HG03354 (cell line): ENCODE results near the gene DHX38.
A peak's percentile ranks its signal among the peaks of the same experiment; 100 is the strongest.

Experiments
- ATAC-seq: cut with Tn5 transposase; IDR thresholded peaks from one replicate; pipeline ENCODE4 v1.9.1; 2021; ENCODE audit warnings: mild to moderate bottlenecking; ENCODE audit not compliant: unreplicated experiment, poor library complexity, severe bottlenecking

The DHX38 gene

DNA sequence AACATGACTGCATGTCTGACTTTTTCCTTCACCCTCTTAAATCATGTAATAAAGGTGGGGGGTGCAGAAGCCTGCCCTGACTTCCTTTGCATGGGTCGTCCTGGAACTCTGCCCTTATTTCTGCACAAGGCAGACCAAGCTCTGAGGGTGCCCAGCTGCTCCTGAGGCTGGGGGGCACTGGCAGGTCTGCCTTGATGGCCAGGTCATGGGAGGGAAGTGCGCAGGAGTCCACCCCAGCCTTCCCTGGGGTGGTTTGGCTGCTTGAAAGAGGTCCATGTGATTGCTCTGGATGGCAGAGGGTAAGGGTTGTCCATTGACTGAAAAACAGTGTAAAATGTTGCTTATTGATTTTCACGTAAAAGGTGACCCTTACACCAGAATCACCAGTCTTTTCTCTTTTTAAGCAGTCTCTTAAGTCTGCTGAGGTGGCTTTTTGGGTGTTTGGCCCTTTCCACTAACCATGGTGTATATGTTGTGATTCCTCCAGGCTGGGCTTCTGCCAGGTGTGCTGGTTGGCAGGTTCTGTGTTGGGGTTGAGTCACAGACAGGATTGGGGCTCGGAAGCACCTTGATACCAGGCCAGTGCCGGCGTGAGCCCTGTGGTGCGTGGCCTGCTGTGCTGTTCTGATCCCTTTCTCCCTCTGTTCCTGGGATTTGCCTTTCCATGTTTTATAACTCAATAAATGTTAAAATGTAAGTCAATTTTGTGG is 19.4 kb downstream of the DHX38 start:
- no peak for ATAC-seq

DNA sequence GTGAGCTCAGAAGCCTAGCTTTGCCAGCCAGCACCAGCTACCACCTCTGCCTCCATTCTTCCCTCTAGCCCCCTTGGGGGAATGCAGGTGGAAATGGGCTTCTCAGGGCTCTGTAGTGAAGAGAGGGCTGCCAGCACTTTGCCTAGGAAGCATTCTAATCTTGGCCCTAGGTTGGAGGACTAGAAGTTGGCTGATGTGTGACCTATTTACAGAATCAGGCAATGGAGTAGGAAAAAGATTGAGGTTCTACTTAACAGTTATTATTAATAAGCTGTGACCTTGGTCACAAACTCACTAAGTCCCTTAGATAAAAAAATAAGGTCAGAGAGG is 19.9 kb downstream of the DHX38 start:
- no peak for ATAC-seq

DNA sequence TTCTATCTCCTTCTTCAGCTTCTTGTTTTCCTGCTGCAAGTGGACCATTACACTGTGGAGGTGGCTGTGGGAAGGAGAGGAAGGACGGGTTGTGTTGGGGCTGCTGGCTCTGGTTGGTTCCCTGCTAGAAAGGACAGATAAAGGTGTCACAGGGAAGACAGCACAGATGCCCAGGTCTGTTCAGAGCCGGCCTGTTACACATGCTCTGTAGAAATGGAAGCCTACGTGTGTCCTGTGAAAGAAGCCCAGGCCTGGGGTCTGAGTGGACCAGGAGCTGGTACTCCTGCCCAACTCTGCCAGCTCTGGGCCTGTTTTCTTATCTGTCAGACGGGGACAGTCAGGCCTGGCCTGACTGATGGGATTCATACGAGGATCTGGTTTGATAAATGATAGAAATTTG is 26.4 kb downstream of the DHX38 start:
- ATAC-seq: no peak

DNA sequence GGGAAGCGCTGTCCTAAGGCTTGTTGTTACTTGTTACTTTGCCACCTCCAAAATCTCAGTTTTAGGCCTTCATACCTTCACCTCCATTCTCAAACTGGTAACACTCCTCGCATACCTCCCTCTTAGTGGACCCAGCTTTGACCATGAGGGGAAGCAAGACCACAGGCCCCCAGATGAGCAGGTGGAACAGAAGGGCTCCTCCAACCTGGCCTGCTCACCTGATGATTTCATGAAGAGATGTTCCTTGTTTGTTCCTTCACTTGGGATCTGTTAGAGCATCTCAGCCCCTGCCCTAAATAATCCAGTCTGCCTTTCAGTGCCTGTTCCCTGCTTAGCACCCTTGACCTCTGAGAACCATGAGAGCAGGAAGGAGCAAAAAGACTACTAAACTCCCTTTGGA is 28.7 kb downstream of the DHX38 start:
- no peak for ATAC-seq

DNA sequence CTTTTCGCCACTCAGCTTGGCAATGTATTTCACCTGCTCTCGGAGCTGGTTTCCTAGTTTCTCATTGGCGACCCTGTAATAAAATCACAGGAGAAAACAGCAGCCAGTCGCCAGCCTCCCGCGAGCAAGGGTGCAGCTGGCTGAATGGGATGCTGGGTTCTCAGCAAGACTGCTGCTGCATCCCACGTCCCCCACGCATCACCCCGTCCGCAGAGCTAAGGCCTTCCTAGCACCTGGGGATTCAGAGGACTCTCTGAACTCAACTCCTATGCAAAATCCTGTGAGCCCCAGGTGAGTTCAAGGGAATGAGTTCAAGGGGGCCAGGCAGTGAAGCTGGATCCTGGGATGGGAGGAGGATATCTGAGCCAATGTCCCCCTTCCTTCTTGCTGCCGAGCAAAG is 29.3 kb downstream of the DHX38 start:
- no peak for ATAC-seq

DNA sequence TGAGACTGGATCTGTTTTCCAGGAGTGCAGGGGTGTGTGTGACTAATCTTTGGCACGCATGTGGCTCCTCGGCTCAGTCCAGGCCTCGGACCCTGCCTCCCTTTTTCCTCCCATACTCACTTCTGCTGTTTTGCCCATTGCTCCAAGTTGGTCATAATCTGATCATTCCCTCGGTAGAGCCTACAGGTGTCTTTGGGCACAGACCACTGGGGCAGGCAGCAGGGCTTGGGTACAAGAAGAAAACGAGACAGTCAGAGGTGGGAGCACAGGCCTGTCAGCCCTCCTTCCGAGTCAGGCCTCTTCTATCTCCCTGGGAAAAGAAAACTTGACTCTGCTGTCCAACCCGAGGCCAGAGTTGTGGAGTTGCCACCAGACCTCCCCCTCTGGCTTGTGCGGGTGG is 29.8 kb downstream of the DHX38 start:
- no peak for ATAC-seq

DNA sequence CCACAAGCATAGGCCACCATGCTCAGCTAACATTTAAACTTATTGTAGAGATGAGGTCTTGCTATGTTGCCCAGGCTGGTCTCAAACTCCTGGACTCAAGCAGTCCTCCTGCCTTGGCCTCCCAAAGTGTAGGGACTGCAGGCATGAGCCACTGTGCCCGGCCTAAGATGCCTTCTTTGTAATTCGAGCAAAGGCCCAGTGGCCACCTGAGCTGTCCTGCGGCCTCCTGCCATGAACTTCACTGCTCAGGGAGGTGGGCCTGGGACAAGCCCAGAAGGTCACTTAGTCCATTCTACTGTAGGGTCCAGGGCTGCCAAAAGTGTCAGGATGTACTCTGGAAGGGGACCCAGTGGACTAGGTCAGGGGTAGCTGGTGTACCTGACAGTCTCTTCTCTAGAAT is 30.5 kb downstream of the DHX38 start:
- no peak for ATAC-seq

DNA sequence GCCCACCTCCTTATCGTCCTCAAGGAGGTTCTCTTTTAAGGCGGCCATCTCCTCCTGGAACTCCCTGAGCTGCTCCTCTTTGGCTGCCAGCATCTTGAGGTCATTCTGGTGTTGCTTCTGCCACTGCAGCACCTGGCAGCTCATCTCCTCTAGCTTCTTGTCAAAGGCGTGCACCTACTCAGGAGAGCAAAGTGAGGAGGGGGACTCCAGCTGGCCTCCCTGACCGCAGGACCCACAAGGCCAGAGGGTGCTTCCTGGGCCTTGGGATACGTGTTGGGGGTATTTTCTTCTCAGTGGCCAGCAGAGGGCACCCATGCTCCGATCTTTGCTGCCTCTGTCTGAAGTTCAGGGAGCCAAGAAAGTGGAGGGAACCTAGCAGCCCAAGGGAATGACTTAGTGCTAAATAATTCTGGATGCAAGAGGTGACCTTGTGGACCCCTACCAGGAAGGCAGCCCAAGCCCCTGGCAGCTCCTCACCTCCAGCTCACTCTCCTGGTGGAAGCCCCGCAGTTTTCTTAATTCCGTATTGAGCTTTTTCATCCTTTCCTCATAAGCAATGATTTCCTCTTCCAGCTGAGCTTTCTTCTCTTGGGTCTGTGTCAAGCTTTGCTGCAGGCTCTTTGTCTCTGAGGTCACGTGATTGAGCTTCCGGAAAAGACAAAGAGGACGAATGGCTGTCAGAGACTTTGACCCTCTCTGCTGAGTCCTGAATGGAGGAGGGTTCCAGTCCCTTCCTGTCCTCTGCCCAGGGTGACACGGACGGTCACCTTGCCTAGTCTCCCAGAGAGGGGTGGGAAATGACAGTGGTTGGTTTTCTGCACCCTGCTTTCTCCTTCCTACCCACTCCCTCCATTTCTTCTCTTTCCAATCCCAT is 31.4 kb downstream of the DHX38 start:
- peak; percentile 72 for ATAC-seq

DNA sequence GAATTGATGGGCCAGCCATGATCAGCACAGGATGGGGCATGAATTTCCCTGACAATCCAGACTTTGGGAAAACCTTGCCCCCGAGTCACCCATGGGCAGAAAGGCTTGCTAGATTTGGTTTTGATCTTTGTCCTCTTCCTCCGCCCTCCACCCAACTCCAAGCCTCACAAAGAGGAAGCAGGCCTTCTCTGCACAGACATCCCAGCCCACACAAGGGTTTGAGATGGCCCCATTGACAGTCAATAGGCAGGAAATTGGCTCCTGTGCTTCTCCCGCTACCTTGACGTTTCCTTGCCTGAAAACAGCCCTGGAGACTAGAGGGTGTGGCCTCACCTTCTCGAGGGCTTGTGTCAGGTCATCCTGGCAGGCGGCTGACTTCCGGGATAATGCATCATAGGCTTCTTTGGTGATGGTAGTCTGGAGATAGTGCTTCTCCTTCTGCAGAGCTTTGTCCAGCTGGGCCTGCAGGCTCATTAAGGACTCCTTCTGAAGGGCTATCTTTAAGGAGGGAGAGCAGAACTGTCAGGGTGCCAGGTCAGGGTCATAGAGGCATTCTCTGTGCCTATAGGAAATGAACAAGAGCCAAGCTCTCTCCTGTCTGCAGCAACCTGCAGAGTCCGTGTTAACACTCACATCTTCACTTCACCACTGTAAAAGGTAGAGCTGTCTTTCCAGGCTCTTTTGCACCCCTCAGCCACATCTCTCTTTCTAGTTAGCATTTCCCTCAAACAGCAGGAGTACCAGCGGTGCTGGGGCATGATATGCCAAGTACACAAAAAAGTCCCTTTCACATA is 32.2 kb downstream of the DHX38 start:
- ATAC-seq: no peak

DNA sequence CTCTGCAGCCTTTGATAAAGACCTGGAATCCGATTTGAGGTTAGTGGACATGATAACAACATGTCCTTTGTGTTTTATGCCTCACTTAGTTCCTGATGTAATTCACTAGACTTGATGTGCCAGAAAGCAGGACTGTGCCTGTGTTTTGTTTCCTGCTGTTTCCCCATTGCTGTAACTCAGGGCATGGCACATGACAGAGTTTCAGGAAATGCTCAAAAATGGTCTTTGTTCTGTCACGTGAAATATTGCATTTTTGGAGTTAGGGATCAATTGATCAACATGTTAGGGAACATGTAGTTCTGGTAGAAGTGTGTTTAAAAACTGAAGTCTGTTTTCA is 32.8 kb downstream of the DHX38 start:
- no peak for ATAC-seq

DNA sequence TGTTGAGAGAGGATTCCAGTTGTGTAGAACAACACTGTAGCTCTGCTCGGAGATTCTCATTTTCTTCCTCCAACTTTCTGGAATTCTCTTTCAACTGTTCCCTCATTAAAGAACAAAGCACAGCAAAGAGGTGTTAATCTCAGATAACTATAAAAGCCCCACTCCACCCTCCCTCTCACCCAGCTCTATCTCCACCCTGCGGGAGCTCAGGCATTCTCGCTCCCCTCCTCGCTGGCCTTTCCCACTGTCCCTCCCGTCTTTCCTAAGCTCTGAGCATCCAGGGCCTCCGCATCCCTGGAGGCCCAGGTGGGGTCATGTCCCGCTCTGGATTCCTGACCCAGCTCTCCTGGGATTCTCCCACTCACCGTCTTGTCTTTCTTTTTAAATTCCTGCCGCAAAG is 35.1 kb downstream of the DHX38 start:
- ATAC-seq: no peak

DNA sequence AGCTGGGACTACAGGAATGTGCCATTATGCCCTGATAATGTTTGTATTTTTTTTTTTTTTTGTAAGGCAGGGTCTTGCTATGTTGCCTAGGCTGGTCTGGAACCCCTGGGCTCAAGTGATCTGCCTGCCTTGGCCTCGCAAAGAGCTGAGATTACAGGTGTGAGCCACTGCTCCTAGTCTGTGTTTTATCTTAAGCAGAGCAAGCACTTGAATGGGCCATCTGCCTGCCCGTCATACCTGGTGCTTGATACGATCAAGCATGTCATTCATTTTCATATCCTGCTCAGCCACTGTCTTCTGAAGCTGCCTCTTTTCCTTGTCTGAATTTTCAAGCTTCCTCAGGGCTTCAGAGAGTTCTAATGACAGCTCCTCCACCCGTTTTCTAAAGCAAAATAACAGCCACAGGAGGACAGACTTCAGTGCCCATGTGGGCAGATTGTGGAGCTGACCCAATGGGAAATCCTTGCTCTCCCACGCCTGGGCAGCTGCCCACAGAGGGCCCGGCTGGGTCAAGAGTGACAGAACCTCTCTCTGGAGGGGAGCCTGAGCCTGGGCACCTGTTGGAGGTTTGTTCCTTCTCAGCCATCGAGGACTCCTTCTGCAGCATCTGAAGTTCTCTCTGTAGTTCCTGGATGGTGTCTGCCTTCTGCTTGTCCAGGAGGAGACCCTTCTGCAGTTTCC is 36.5 kb downstream of the DHX38 start:
- no peak for ATAC-seq

DNA sequence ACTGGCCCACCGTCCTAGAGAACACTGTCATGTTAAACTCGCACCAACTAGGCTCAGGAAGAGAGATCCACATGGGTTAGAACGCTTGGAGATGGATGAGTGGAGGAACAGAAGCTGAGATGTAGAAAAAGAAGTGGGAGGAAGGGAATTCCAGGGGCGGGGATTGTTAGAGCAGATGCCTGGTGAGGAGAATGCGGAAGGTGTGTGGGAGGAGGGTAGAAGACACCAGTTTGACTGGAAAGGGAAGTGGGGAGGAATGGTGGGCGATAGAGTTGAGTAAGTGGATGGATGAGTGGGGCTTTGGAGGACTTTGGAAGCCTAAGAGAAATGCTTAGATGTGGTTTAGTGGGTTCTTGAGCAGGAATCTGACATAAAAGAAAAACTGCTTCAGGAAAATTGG is 37.4 kb downstream of the DHX38 start:
- no peak for ATAC-seq

DNA sequence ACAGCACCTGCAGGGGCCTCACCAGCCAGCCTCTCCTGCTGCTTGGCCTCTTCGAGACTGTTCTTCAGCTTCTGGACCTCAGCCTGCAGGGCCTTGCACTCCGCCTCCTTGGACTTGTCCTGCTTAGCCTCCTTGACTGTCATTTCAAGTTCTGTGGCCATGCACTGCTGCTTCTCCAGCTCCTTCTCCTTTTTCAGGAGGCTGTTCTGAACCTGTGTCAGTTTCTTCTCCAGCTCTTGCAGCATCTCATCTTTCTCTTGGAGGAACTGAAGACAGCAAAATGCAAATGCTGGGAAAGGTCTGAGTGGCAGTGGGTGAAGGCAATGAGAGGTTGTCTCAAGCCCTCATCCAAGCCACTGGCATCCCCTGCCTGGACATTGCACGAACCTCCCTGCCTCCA is 39.1 kb downstream of the DHX38 start:
- no peak for ATAC-seq

DNA sequence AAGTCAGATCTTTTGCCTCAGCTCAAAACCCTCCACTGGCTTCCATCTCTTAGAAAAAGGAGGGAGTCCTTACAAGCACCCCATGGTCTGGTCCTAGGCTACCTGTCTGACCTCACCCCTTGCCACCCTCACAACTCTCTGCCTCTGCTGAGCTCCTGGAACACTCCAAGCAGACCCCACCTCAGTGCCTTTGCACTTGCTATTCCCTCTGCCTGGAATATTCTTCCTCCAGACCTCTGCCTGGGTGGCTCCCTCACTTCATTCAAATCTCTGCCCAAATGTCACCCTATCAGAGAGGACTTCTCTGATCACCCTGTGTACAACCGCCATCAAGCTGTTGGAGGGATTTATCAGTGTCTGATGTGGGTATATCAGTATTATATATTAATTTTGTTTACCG is 40.9 kb downstream of the DHX38 start:
- ATAC-seq: no peak

DNA sequence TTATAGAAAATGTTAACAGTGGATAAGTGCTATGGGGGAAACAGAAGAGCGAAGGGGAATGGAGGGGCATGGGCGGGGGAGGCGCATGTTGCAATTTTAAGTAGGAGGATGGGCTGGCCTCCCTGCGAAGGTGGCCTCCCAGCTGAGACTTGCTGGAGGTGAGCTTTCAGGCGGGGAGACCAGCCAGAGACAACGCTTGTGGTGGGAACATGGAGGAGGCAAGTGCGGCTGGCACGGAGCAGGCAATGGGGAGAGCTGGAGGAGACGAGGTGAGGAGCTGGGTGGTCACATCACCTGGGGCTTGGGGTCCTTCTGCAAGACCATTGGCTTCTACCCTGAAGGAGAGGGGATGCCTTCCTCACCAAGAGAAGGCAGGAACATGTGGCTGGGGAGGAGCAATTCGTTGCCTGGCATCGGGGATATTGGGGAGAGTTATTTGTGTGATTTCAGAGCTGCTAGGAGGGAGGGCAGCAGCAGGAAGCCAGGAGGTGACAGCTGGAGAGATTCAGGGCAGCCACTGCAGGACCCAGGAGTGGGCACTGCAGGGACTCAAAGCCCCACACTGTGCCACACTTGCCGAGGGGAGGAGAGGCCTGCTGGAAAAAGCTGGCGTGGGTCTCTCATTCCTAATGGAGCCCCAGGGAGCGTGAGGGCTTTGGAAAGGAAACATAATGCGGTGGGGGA is 43.9 kb downstream of the DHX38 start:
- ATAC-seq: no peak

DNA sequence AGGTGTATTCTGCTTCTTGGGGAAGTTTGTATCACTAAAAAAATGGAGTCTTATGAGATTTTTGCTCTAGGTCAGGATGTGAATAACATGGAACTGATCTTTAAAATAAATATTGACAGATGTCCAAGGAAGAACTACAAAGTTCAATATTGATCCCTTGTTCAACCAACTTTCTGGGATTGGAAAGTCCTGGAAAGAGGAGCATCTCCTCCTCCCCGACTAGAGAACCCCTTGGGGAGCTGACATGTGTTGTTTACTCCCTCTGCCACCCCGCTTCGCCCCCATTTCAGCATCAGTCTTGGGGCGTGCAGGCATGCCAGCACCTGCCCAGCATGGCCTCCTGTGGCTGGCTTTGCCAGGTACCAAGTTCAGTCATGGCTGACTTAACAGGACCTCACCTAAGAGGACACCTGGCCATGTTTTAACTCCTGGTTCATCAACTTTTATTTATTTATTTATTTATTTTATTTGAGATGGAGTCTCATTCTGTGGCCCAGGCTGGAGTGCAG is 44.5 kb downstream of the DHX38 start:
- no peak for ATAC-seq

DNA sequence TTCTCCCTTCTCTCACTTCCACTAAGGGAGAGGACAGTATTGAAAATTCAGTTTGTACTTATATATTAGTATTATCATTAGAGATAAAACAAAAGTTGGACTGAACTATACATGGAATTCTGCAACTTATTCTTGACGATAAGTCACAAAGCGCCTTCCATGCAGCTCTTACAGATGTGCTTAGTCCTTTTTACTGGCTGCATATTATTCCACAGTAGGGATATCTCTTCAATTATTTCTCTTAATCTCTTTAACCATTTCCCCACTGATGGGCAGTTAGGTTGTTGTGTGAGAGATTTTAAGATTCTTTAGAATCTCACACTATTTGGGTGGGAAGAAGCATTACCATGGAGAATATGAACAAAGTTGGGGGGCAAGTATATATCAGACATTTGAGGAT is 46.3 kb downstream of the DHX38 start:
- no peak for ATAC-seq

DNA sequence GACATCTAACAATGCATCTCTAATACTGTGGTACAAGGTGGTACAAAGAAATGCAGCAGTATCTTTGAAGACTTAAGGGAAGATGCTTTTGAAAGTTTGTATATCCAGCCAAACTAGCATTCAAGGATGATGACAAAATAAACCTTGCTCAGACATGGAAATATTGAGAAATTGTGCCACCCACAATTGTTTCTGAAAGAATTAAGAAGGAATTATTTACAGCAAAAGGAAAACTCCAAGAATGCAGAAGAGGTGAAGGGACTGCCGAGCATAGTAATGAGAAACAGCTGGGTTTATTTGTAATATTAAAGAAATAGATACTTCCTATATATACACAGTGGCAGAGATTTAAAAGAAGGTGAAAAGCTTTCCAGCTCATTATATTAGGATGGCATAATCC is 48.8 kb downstream of the DHX38 start:
- ATAC-seq: no peak
